ENCODE results near the gene NDUFA8.
"Not testable (repeated sequence)": the region's sequence is repeated elsewhere in the genome, so short reads cannot be mapped to it uniquely, and the experiment has no call there.

The NDUFA8 gene

GRCh38 chr9:122119166-122119521 lies 40.4 kb downstream of the NDUFA8 start:
- no peak for DNase-seq

GRCh38 chr9:122118343-122119165 lies 41.0 kb downstream of the NDUFA8 start:
- DNase-seq = no peak

GRCh38 chr9:122117241-122117640 lies 42.3 kb downstream of the NDUFA8 start:
- not testable (repeated sequence) for DNase-seq

GRCh38 chr9:122116448-122117173 lies 43.0 kb downstream of the NDUFA8 start:
- no peak for DNase-seq

GRCh38 chr9:122116040-122116439 lies 43.5 kb downstream of the NDUFA8 start:
- no peak for DNase-seq

GRCh38 chr9:122115176-122116035 lies 44.2 kb downstream of the NDUFA8 start:
- no peak for DNase-seq

- no peak for DNase-seq
These were observed 46.0 kb downstream of the NDUFA8 start for GRCh38 chr9:122113574-122113973.

- DNase-seq = no peak
These were observed 47.3 kb downstream of the NDUFA8 start for GRCh38 chr9:122112238-122112637.

- DNase-seq = no peak
These were observed 48.0 kb downstream of the NDUFA8 start for GRCh38 chr9:122111413-122112085.

GRCh38 chr9:122110100-122110833 lies 49.3 kb downstream of the NDUFA8 start:
- no peak for DNase-seq

GRCh38 chr9:122109035-122109813 lies 50.4 kb downstream of the NDUFA8 start:
- no peak for DNase-seq

GRCh38 chr9:122107291-122107805 lies 52.2 kb downstream of the NDUFA8 start:
- no peak for DNase-seq

GRCh38 chr9:122106576-122106975 lies 53.0 kb downstream of the NDUFA8 start:
- DNase-seq = no peak

- DNase-seq = no peak
These were observed 55.6 kb downstream of the NDUFA8 start for GRCh38 chr9:122103985-122104384.

- DNase-seq = no peak
These were observed 57.4 kb downstream of the NDUFA8 start for GRCh38 chr9:122102156-122102555.

GRCh38 chr9:122100756-122101155 lies 58.8 kb downstream of the NDUFA8 start:
- DNase-seq = no peak

- peak; percentile 82 for DNase-seq
These were observed 60.2 kb downstream of the NDUFA8 start for GRCh38 chr9:122099271-122099869.

GRCh38 chr9:122097679-122098315 lies 61.8 kb downstream of the NDUFA8 start:
- DNase-seq = no peak

- no peak for DNase-seq
These were observed 62.8 kb downstream of the NDUFA8 start for GRCh38 chr9:122096620-122097415.
